RCC 7860 (cell line): ENCODE data around the gene CYGB.

Experiments used
- DNase-seq: peaks from one replicate; pipeline ENCODE4 v3.0.0-alpha.2; 2015; ENCODE audit warnings: low spot score
- FAIRE-seq: peaks from 2 replicates; lab custom pipeline; 2012; peaks lifted over from hg19 to GRCh38; lab: Jason Lieb, UNC

The CYGB gene

GRCh38 chr17:76487451-76488192 lies 49.9 kb downstream of the CYGB start:
- DNase-seq = no peak
- no peak for FAIRE-seq

GRCh38 chr17:76485569-76485968 lies 51.9 kb downstream of the CYGB start:
- DNase-seq = no peak
- FAIRE-seq = no peak

GRCh38 chr17:76484228-76484725 lies 53.2 kb downstream of the CYGB start:
- DNase-seq (no peak), FAIRE-seq (no peak)

DNA sequence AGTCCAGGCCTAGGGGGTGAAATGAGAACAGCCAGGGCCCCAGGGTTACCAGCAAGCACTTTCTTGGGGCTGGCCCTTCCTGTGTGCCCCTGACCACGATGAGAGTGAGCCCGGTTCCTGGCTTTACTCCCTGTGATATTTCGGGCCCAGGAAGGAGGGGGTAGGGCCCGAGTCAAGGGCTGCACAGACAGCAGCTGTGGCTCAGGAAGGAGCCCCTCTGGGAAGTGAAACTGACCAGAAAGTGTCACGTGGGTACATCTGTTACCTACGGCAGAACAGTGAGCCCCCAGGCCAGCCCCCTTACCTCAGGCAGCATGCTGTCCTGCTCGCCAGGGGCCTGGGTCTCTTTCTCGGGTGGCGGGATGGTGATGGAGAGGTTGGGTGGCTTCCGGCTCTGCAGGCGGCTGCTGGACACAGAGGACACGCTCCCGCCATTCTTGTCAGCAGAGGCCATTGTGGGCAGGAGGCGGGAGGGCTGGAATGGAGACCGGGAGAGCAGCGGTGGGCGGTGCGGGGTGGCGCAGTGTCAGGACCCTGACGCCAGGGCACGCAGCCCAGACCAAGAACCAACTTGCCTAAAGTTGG lies 56.3 kb downstream of the CYGB start:
- no peak for DNase-seq

GRCh38 chr17:76480632-76481031 lies 56.9 kb downstream of the CYGB start:
- FAIRE-seq (no peak), DNase-seq (no peak)

More for the DNA sequence above, 56.3 kb downstream of the CYGB start:
- FAIRE-seq = no peak

- no peak for DNase-seq
- FAIRE-seq = no peak
Measured at GRCh38 chr17:76479515-76480060, 57.9 kb downstream of the CYGB start.

GRCh38 chr17:76478730-76479514 lies 58.6 kb downstream of the CYGB start:
- DNase-seq = no peak
- no peak for FAIRE-seq

DNA sequence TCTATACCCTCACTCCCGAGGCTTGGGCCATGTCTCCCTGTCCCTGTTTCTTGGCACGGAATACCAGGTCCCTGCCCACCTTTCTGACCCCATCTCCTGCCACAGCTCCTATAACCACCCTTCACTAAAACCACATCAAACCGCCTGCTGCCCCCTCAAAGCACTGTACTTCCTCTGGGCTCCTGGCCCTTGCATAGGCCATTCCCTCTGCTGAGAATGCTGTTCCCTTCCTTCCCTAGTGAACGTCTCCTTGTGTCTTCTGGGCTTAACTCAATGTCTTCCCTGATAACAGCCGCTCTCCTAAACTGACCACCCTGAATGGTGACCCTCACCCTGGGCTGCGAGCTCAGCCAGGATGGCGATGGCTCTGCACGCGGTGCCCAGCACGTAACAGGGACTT lies 59.4 kb downstream of the CYGB start:
- no peak for FAIRE-seq
- DNase-seq = no peak

DNA sequence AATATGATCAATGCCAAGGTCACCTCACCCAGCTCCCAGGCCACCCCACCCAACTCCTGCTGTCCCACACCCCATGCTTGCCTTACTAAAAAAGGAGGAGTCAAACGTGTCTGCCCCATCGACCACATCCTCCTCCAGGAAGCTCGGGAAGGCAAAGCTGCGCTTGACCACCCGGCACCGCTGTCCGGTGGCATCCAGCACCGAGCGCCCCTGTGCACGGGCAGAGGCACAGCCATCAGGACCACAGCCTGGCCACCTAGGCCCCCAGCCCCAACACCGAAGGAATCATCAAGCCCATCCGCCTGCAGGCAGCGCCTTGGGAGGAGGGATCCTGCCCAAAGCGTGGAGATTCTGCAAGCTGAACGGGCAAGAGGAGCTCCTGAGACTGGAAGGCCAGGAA lies 59.9 kb downstream of the CYGB start:
- no peak for DNase-seq

More for the DNA sequence above, 59.9 kb downstream of the CYGB start:
- FAIRE-seq = no peak
